Stomach (tissue), 9 donors: ENCODE data around the gene DMRT1. TPM values are rescaled to one million over a fixed set of nuclear protein-coding genes. Genes with fewer than 3 reads are reported as not detected.

Source experiments
- DNase-seq, 2 donors: peaks; one replicate each; pipeline versions ENCODE4 v3.0.0 to v3.0.0-alpha.2; 2013 to 2019
- H3K27ac ChIP-seq, 5 donors: fragments of 200-600 bp in 4 of 5; sonication (generic) in 4 of 5; one replicate each; pipeline ENCODE4 v1.5.1; 2013 to 2019; ENCODE audit warnings: mild to moderate bottlenecking in 1 of 5, moderate library complexity in 1 of 5
- H3K27me3 ChIP-seq, 3 donors: fragments of 200-600 bp; sonication (generic); one replicate each; pipeline ENCODE4 v1.5.1; 2017 to 2019; ENCODE audit warnings: mixed run types in 1 of 3
- H3K36me3 ChIP-seq, 4 donors: fragments of 200-600 bp; sonication (generic); 1 replicate in 3 of 4; 2 replicates in 1 of 4; pipeline ENCODE4 v1.5.1; 2016 to 2019
- H3K4me1 ChIP-seq, 4 donors: fragments of 200-600 bp; sonication (generic); one replicate each; pipeline ENCODE4 v1.5.1; 2016 to 2019
- H3K4me3 ChIP-seq, 4 donors: fragments of 200-600 bp; sonication (generic) in 3 of 4; one replicate each; pipeline ENCODE4 v1.5.1; 2016 to 2019; ENCODE audit warnings: mild to moderate bottlenecking in 1 of 4
- H3K9me3 ChIP-seq, 4 donors: fragments of 200-600 bp; sonication (generic); one replicate each; pipeline ENCODE4 v1.5.1; 2016 to 2019
- EP300 ChIP-seq: sonication (generic); formaldehyde crosslinking; IDR thresholded peaks from one replicate; pipeline ENCODE4 v1.6.1; 2017; ENCODE audit warnings: antibody characterized with exemption
- POLR2A ChIP-seq, 4 donors: fragments of 450-650 bp; IDR thresholded peaks; one replicate each; pipeline ENCODE4 v1.6.1; 2016; ENCODE audit warnings: antibody characterized with exemption in 4 of 4, control low read depth in 2 of 4, mild to moderate bottlenecking in 1 of 4, moderate library complexity in 1 of 4
- POLR2AphosphoS5 ChIP-seq, 3 donors: sonication (generic); formaldehyde crosslinking; IDR thresholded peaks; one replicate each; pipeline ENCODE4 v1.6.1; 2016; ENCODE audit warnings: antibody characterized with exemption in 3 of 3
- WGBS, 5 donors: extraction: QIAGEN DNeasy Blood & Tissue Kit in 3 of 5; methylation state at CpG; one replicate each; pipeline versions ENCODE4 v1.1.5 to v1.1.7; 2013 to 2018; 5-methylcytosine and 5-hydroxymethylcytosine counted together
- intact Hi-C: fragments of 100-400 bp; cut with DNase I; formaldehyde crosslinking; loops from one replicate; pipeline ENCODE4 v1.15.1; 2023; ENCODE audit warnings: low total_unique reads
- polyA plus RNA-seq, 3 donors: library from polyadenylated mRNA; stranded (reverse); fragments of 200-250 nt; gene quantifications; one replicate each; pipeline ENCODE4 v1.2.3, GENCODE V29; 2013
- total RNA-seq, 5 donors: library from RNA; depleted of rRNA; stranded (reverse); fragments of >200 nt; gene quantifications; one replicate each; pipeline versions ENCODE4 v1.1.0 to v1.2.3, GENCODE V29; 2014 to 2016
- TF ChIP-seq, protein P1 (sequence below), 7 experiments: fragments of 450-650 bp in 4 of 7; fragments of 200-600 bp in 3 of 7; sonication (generic) in 3 of 7; IDR thresholded peaks; one replicate each; pipeline ENCODE4 v1.5.1; 2016 to 2019; ENCODE audit warnings: antibody characterized with exemption in 7 of 7, control low read depth in 2 of 7, mild to moderate bottlenecking in 1 of 7
- donor health status: healthy with polysubstance abuse.
- donor health status: Bipolar disorder and iron deficiency.
- donor health status: healthy.

DMRT1 gene
- total and polyA plus RNA-seq, 8 donors: not detected

DNA sequence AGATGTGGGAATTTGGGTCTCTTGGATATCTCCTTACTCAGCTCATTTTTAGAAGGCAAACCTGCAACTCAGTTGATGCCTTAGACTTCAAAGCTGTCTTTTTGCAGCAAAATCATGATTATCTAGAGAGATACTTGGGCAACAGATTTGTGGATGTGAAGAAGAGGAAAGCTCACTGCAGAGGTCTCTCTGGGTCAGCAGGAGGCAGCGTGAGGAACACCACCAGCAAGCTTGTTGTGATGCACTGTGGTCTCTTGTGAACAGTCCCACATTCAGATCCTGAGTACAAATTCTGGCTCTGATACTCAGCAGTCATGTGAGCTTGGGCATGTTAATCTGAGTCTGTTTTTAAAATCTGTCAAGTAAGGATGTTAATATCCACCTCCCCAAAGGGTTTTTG lies 108.6 kb downstream of the DMRT1 start:
- Histone ChIP-seq H3K4me1 (no peaks in the 10 kb centered on the region), H3K27ac (no peak overlapping the region), H3K9me3 (peaks cover 0 to 8% (median 3%) of the 10 kb centered on the region in 4 donors), H3K27me3 (peaks cover 0 to 80% (median 32%) of the 10 kb centered on the region in 3 donors), H3K4me3 (no peak overlapping the region), H3K36me3 (no peaks in the 10 kb centered on the region)
- 44 to 73% (median 69%) methylated on average over 1 of the region's 1 CpG for WGBS, 5 donors
- DNase-seq: no peak
- intact Hi-C loops: no loop called here
- TF ChIP-seq POLR2A (IDR thresholded peaks at IDR 0.05) (no peak), EP300 (no peak), POLR2AphosphoS5 (IDR thresholded peaks at IDR 0.05) (no peak)
- TF ChIP-seq, protein P1, sequence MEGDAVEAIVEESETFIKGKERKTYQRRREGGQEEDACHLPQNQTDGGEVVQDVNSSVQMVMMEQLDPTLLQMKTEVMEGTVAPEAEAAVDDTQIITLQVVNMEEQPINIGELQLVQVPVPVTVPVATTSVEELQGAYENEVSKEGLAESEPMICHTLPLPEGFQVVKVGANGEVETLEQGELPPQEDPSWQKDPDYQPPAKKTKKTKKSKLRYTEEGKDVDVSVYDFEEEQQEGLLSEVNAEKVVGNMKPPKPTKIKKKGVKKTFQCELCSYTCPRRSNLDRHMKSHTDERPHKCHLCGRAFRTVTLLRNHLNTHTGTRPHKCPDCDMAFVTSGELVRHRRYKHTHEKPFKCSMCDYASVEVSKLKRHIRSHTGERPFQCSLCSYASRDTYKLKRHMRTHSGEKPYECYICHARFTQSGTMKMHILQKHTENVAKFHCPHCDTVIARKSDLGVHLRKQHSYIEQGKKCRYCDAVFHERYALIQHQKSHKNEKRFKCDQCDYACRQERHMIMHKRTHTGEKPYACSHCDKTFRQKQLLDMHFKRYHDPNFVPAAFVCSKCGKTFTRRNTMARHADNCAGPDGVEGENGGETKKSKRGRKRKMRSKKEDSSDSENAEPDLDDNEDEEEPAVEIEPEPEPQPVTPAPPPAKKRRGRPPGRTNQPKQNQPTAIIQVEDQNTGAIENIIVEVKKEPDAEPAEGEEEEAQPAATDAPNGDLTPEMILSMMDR (IDR thresholded peaks at IDR 0.05): no peak

GRCh38 chr9:952546-952945 lies 111.0 kb downstream of the DMRT1 start:
- WGBS, 5 donors: 55 to 68% (median 63%) methylated on average over 4 of the region's 4 CpGs
- no peaks in the 10 kb centered on the region for H3K4me1 ChIP-seq
- TF ChIP-seq POLR2AphosphoS5 (IDR thresholded peaks at IDR 0.05): no peak
- TF ChIP-seq, protein P1 (IDR thresholded peaks at IDR 0.05): no peak
- TF ChIP-seq EP300: no peak
- no peak for TF ChIP-seq POLR2A (IDR thresholded peaks at IDR 0.05)
- H3K36me3 ChIP-seq: no peaks in the 10 kb centered on the region
- H3K27ac ChIP-seq: no peak overlapping the region
- intact Hi-C loops: no loop called here
- H3K27me3 ChIP-seq: peaks cover 0 to 83% (median 34%) of the 10 kb centered on the region in 3 donors
- peaks cover 0 to 8% (median 3%) of the 10 kb centered on the region in 4 donors for H3K9me3 ChIP-seq
- DNase-seq: no peak
- H3K4me3 ChIP-seq: no peak overlapping the region

- Histone ChIP-seq H3K27ac (no peak overlapping the region), H3K4me1 (no peaks in the 10 kb centered on the region), H3K4me3 (no peak overlapping the region), H3K36me3 (no peaks in the 10 kb centered on the region), H3K9me3 (no peaks in the 10 kb centered on the region), H3K27me3 (peaks cover 0 to 84% (median 21%) of the 10 kb centered on the region in 3 donors)
- TF ChIP-seq EP300 (no peak), POLR2AphosphoS5 (IDR thresholded peaks at IDR 0.05) (no peak), POLR2A (IDR thresholded peaks at IDR 0.05) (no peak)
- TF ChIP-seq, protein P1 (IDR thresholded peaks at IDR 0.05): no peak
- DNase-seq: no peak
- intact Hi-C loops: no loop called here
- 72 to 93% (median 90%) methylated on average over 4 of the region's 4 CpGs for WGBS, 5 donors
Observed at GRCh38 chr9:959105-959504, 117.6 kb downstream of the DMRT1 start.

DNA sequence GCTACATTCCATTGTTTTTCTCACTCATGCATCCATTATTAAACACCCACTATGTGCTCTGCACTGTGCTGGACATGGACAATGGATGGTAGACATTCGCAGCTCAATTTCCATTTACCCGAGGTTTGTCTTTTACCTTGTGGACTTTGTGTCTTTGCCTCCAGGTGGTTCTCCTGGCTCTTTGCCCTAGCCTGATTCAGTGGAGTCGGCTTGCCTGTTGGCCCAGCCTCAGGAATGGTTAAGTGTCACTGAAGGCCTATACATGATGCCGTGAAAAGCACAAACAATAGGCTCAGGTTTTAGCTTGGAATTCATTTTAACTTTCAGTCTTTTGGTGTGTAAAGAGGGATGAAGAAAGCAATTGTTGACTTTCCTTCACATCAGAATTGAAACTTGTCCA lies 118.4 kb downstream of the DMRT1 start:
- peaks cover 0 to 84% (median 22%) of the 10 kb centered on the region in 3 donors for H3K27me3 ChIP-seq
- no peaks in the 10 kb centered on the region for H3K4me1 ChIP-seq
- no peak for DNase-seq
- H3K9me3 ChIP-seq: no peaks in the 10 kb centered on the region
- no peak overlapping the region for H3K4me3 ChIP-seq
- TF ChIP-seq POLR2AphosphoS5 (IDR thresholded peaks at IDR 0.05) (no peak), EP300 (no peak), POLR2A (IDR thresholded peaks at IDR 0.05) (no peak)
- TF ChIP-seq, protein P1 (IDR thresholded peaks at IDR 0.05): no peak
- 45 to 63% (median 46%) methylated on average over 4 of the region's 4 CpGs for WGBS, 5 donors
- no peak overlapping the region for H3K27ac ChIP-seq
- intact Hi-C loops: no loop called here
- H3K36me3 ChIP-seq: no peaks in the 10 kb centered on the region
